ENCODE results near the gene SUSD6.

GRCh38 chr14:69615121-69615495, 3.7 kb downstream of the SUSD6 start:
- TF ChIP-seq POLR2AphosphoS5 (IDR thresholded peaks at IDR 0.05; ENCODE audit: low read depth, low read length), result no peak
- TF ChIP-seq POLR2A (IDR thresholded peaks at IDR 0.05; ENCODE audit: low read depth, low read length), result no peak
- no peak for TF ChIP-seq SPI1 (IDR thresholded peaks at IDR 0.05; ENCODE audit: low read depth, low read length)
- no peak for TF ChIP-seq POU2F2 (IDR thresholded peaks at IDR 0.05; ENCODE audit: low read depth, low read length)
- TF ChIP-seq TAF1 (IDR thresholded peaks at IDR 0.05; ENCODE audit: low read depth, low read length), result no peak
- no peak for TF ChIP-seq PAX5 (IDR thresholded peaks at IDR 0.05; ENCODE audit: insufficient read depth, low read length, severe bottlenecking)

Measured in GM12891 (cell line).